HG03442 (cell line): ENCODE measurements around the gene PYGO2.

Experiments used
- ATAC-seq: cut with Tn5 transposase; IDR thresholded peaks from one replicate; pipeline ENCODE4 v1.9.1; 2021; ENCODE audit warnings: mild to moderate bottlenecking, moderate library complexity; ENCODE audit not compliant: unreplicated experiment

Gene PYGO2

GRCh38 chr1:154944401-154945159 lies 17.0 kb downstream of the PYGO2 start:
- ATAC-seq: no peak

- no peak for ATAC-seq
Measured at GRCh38 chr1:154943649-154944400, 17.8 kb downstream of the PYGO2 start.

GRCh38 chr1:154941333-154942013 lies 20.1 kb downstream of the PYGO2 start:
- ATAC-seq: no peak

- no peak for ATAC-seq
Measured at GRCh38 chr1:154940651-154941194, 20.9 kb downstream of the PYGO2 start.

GRCh38 chr1:154940213-154940560 lies 21.4 kb downstream of the PYGO2 start:
- no peak for ATAC-seq

- no peak for ATAC-seq
Measured at GRCh38 chr1:154938604-154939399, 22.8 kb downstream of the PYGO2 start.

GRCh38 chr1:154937988-154938386 lies 23.6 kb downstream of the PYGO2 start:
- ATAC-seq: no peak

GRCh38 chr1:154937085-154937987 lies 24.2 kb downstream of the PYGO2 start:
- peak; percentile 35 for ATAC-seq

GRCh38 chr1:154936555-154937084 lies 25.0 kb downstream of the PYGO2 start, which contains the start of gene PMVK:
TSS of gene PMVK (minus strand) at chr1:154936719. CDS start at chr1:154936685, 34 bp downstream.
- ATAC-seq: peak; percentile 65

GRCh38 chr1:154935749-154936554 lies 25.6 kb downstream of the PYGO2 start:
- ATAC-seq: peak; percentile 1

- no peak for ATAC-seq
Measured at GRCh38 chr1:154934358-154934948, 27.1 kb downstream of the PYGO2 start.

- ATAC-seq: no peak
Measured at GRCh38 chr1:154931940-154932487, 29.6 kb downstream of the PYGO2 start.

GRCh38 chr1:154926201-154926600 lies 35.4 kb downstream of the PYGO2 start:
- ATAC-seq: no peak

- no peak for ATAC-seq
Measured at GRCh38 chr1:154925335-154926170, 36.0 kb downstream of the PYGO2 start.

GRCh38 chr1:154923695-154924094 lies 37.9 kb downstream of the PYGO2 start:
- ATAC-seq: no peak

GRCh38 chr1:154913273-154913672 lies 48.3 kb downstream of the PYGO2 start:
- no peak for ATAC-seq

- no peak for ATAC-seq
Measured at GRCh38 chr1:154912755-154913154, 48.8 kb downstream of the PYGO2 start.
